Activated CD4-positive, alpha-beta T cell treated with anti-CD3 and anti-CD28 coated beads, Interleukin-2, amount 50 U/mL, for 4 hours (primary cell): ENCODE measurements around the gene SEZ6L2.
A peak's percentile ranks its signal among the peaks of the same experiment; 100 is the strongest.
"Not testable (repeated sequence)": the region's sequence is repeated elsewhere in the genome, so short reads cannot be mapped to it uniquely, and the experiment has no call there.

Source experiments
- DNase-seq, 2 experiments: peaks; one replicate each; pipeline ENCODE4 v3.0.0-alpha.2; 2020

The SEZ6L2 gene

DNA sequence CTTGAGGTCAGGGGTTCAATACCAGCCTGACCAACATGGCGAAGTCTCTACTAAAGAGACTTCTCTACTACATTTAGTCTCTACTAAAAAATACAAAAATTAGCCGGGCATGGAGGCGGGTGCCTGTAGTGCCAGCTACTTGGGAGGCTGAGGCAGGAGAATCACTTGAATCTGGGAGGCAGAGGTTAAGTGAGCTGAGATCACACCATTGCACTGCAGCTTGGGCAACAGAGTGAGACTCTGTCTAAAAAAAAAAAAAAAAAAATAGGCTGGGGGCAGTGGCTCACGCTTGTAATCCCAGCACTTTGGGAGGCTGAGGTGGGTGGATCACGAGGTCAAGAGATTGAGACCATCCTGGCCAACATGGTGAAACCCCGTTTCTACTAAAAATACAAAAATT is 10.5 kb upstream of the SEZ6L2 start:
- DNase-seq = not testable (repeated sequence)

DNA sequence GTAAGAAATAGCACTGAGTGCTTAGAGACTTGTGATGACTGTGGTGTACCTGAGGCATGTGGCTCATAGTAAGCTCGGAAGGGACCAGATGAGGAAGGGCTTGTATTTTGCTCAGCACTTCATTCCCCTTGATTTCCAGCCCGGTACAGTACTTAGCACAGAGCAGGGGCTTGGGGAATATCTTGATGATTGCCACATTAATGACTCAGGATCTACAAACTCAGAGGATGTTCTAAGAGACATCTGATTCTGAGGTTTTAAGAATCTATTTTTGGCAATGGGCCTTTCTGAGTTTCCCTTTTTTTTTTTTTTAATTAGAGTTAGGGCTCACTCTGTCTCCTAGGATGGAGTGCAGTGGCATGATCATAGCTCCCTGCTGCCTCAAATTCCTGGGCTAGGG is 10.0 kb upstream of the SEZ6L2 start:
- DNase-seq = no peak

DNA sequence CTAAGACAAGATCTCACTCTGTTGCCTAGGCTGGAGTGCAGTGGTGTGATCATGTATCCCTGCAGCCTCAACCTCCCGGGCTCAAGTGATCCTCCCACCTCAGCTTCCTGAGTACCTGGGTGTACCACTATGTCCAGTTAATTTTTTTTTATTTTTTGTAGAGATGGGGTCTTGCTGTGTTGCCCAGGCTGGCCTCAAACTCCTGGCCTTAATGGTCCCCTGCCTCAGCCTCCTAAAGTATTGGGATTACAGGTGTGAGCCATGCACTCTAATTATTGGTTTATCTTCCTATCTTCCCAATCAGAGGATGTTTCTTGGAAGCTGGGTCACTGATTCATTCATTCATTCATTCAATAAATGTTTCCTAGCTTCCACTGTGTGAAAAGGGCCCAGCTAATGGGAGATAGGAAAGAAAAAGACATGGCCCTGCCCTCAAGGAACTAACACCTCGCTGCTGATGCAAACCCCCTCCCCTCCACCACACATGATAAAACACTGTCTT is 9.4 kb upstream of the SEZ6L2 start:
- no peak for DNase-seq

DNA sequence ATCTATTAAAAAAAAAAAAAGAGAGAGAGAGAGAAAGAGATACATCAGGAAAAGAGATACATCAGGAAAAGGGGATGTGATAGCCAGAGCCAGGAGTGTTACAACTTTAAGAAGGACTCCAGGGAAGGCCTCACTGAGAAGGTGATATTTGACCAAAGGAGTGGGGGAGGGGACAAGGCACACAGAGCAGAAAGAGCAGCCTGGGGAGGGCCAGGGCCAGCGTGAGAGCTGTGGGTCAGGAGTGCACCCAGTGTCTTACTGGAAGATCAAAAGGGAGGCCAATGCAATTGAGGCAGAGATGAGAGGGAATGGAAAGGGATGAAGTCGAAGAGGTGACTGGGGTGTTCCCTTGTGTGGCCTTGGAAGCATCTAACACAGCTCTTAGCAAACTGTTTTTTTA is 8.6 kb upstream of the SEZ6L2 start:
- DNase-seq = no peak

DNA sequence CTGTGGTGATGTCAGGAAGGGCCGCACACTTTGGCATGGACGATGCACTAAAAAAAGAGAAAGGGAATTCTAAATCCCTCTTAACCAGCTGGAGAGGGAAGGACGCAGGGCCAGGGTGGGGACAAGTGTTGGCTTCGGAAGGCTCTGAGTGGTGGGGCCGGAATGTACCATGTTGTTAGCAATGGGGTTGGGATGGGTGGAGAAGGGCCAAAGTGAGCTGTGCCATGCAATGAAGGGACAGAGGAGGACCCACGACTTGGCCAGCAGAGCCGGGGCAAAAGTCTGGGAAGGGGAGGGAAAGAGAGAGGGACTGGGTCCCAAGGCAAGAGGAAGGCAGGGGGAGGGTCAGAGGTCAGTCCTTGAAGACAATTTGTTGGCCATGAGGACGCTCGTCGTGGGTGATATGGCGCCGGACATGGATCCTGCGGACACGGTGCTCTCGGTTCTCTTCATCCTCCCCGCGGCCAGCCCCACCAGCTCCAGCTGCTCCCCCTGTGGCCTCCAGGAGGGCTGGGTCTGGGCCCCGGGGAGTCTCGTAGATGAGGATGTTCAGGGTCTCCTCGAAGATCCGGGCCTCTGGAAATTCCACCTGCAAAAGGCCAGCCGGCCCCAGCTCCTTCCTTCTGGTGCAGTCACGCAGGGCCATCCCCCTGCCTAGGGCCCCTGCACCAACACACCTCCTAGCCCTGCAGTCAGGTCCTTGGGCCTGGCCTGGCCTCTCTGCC is 7.3 kb upstream of the SEZ6L2 start:
- DNase-seq = no peak

DNA sequence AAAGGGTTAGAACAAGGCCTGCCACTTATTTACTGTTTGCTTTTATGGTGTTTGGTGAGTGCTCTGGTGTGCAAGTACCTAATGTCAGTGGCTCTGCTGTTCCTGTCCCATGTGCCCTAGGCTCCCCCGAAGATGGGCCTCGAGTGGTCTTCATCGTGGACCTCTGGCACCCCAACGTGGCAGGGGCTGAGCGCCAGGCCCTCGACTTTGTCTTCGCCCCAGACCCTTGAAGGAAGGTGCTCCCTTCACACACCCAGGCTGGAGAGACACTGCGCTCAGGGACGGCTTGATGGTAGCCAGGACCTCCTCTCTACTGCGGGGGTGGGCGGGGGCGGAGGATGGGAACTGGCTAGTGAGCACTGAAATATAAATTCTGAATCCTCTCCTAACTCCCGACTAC is 6.3 kb upstream of the SEZ6L2 start:
- no peak for DNase-seq

DNA sequence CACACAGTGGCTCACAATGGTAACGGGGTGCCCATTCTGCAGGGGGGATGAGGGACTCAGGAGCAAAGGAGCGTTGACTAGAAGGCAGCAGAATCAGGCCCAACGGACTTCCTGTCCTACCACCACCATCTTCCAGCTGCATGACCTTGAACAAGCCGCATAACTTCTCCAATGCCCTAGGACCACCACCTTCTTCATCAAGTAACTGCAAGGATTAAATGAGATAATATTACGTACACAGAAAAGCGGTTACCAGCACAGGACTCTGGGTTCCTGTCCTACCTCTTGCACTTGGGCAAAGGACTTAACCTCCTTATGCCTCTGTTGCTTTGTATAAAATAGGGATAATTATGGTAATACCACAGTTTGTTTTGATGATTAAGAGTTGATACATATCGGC is 5.6 kb upstream of the SEZ6L2 start:
- no peak for DNase-seq

DNA sequence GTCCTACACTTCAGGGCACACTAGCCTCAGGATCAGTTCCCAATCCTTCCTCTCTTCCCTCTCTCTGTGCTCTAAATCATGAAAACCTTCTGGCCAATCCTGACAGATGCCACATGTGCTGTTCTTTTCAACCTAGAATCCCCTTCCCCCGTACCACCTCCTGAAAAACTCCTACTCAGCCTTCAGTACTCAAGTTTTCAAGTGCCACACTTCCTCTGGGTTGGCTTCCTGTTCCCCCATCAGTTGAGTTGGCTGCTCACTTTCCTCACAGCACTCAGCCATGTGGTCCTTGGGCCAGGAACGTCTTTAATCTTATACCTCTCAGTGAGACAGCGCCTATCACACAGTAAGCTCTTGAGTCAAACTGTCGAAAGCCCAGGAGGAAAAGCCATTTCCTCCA is 4.2 kb upstream of the SEZ6L2 start:
- DNase-seq = no peak

DNA sequence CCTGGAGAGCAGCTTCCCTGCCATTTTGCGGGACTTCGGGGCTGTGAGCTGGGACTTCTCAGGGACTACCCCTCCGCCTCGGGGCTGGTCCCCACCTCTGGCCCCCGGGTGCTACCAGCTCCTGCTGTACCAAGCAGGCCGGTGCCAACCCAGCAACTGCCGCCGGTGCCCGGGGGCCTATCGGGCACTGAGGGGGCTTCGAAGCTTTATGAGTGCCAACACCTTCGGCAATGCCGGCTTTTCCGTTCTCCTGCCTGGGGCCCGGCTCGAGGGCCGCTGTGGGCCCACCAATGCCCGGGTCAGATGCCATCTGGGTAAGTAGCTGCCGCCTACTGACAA is 2.2 kb upstream of the SEZ6L2 start:
- DNase-seq = no peak

DNA sequence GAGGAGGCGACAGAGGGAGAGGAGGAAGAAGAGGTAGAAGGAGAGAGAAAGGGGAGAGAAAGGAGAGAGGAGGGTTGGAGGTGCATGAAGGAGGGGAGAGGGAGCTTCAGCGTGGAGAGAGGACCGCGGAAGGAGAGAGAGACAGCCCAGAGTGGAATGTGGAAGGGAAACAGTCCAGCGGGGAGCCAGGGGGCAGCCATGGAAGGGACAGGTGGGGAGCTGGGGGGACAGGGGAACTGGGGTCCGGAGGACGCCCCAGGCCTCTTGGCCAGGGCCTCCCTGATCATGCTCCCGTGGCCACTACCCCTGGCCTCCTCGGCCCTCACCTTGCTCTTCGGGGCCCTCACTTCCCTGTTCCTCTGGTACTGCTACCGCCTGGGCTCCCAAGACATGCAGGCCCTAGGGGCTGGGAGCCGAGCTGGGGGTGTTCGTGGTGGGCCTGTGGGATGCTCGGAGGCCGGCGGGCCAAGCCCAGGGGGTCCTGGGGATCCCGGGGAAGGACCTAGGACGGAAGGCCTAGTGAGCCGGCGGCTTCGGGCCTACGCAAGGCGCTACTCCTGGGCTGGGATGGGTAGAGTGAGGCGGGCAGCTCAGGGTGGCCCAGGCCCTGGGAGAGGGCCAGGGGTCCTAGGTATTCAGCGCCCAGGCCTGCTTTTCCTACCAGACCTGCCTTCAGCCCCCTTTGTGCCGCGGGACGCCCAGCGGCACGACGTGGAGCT is 1.7 kb upstream of the SEZ6L2 start:
- DNase-seq = no peak

DNA sequence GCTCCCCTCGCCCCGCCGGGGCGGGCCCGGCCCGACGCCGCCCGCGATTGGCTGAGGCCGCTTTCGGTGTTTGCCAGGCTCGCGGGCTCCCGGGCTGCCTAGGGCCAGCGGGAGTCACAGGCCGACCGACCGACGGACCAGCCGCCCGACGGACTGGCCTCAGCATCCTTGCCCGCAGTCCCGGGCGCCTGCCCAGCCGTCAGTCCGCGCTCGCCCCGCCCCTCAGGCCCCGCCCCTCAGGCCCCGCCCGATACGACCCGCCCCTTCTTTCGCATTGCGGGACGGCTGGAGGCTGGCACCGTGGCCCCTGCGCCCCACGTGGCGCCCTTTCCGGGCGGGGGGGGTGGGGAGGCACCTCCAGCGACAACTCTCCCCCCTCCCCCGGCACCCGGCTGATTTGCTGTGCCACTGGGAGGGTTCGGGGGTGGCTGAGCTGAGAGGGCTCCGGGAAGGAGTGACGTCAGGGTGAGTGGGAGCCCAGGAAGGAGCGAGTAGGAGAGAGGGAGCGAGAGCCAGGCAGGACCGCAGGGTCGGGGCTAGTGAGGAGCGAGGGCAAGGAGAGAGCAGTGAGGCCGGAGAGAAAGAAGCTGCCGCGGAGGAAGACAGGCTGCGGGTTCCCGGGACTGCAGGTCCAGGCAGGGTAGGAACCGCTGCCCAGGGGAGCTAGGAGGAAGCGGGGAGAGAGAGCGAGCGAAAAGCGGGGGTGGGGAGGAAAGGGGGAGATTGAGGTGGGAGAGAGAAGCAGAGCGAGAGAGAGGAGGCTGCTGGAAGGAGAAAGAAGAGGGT is 945 bp upstream of the SEZ6L2 start, which contains the start of gene ASPHD1:
Gene ASPHD1, plus strand, starts transcription at position 387 of the 786 bp plus-strand sequence. CDS start 484 bp downstream, outside the sequence.
- peak; percentile 53 to 66 for DNase-seq

DNA sequence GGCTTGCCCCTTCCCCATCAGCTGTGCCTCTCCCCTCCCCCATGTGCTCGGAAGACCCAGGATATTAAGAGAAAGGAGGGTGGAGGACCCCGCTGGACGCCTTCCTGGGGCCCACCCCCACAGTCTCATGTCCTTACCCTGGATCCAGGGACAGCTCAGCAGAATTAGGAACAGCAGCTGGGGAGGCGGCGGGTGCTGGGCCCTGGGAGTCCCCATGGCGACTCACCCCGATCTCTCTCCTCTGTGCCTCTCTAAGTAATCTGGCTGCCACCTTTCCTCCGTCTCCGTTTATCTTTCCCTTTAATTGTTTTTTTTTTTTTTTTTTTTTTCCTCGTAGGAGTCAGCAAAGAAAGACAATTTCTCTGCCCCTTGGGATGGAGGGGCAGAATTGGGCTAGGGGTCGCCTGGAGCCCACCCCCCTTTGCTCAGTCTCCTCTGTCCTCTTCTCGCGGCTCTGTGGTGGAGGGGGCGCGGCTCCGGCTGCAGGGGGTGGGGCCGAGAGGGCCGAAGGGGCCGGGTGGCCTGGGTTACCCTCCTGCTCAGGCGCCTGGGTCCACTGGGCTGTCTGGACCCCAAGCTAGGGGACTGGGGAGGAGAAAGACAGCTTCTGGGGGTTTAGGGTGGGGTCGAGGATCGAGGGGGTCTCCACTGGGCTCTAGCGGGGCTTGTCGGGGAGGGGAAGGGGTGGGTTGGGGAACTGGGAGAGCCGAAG is 390 bp downstream of the SEZ6L2 start:
- DNase-seq = no peak

DNA sequence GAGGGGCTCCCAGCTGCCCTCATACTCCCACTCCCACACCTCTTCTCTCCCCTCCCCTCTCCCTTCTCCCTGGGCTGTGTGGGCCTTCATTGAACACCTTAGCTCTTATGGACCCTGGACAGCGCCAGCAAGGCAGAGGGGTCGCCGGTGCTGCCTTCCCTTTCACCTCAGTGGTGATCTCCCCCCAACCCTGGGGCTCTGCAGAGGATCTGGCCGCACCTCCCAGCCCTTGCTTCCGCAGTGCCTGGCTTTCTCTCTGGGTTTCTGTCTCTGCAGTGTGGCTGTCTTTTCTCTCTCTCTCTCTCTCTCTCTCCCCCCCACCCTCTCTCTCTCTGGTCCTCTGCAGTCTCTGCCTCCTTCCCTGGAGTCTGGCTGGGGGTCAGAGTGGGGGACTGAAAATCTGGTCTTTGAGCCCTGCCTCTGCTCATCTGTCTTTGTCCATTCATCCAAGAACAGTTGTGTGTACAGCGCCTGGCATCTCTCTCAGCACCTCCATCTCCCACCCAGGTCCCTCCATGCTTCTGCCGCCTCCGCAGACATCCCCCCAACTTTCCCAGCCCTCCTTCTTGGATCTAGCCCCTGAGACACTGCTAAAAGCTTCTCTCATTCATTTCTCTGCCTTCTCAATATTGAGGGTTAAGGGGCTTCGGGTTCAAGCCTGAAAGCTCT is 1.1 kb downstream of the SEZ6L2 start:
- DNase-seq = no peak

DNA sequence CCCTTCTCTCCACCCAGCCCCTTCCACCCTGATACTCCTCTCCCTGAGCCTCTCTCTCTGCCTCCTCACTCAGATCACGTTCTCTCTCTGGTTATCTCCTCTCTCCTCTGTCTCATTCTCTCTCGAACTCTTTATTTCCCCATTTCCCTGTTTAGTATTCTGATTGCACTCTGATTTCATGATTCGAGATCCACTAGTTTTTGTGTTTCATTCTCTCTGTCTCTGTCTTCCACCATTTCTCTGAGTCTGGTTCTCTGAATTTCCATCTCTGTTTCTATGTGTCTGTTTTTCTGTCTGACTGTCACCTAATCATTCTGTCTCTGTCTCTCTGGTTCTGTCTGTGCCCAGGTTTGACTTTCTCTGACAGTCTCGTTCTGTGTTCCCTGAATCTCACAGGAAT is 2.0 kb downstream of the SEZ6L2 start:
- DNase-seq = no peak

DNA sequence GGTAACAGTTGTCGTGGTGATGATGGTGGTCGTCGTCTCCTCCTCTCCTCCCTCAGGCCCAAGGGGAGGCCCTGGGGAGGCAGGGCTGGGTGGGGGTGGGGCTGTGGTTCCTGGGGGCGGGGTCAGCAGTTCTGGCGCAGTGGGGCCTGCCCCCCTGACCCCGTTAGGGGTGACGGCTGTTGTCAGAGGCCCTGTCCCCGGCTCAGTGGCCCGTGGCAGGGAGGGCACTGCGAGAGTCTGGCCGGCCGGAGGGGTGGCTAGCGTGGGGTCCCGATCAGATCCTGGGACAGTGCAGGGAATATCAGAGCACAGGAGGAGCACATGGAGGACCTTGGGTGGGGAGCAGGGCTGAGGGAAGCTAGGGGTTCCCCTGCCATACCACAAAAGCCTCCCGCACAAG is 2.5 kb downstream of the SEZ6L2 start:
- no peak for DNase-seq

DNA sequence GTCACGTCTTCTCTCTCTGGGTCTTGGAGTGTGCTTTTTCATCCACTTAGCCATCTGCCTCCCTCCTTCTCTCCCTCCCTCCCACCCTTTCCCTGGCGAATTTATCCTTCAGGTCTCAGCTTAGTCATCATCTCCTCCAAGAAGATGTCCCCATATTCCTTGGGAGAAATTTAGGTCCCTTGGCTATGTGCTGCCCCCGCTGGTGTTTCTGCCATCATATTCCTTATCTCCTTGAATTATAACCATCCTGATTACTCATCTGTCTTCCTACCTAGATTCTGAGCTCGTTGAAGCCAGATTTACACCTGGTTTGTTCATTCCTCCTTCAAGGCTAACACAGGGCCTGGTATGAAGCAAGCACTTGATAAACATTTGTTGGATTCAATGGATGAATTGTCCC is 5.0 kb downstream of the SEZ6L2 start:
- no peak for DNase-seq

DNA sequence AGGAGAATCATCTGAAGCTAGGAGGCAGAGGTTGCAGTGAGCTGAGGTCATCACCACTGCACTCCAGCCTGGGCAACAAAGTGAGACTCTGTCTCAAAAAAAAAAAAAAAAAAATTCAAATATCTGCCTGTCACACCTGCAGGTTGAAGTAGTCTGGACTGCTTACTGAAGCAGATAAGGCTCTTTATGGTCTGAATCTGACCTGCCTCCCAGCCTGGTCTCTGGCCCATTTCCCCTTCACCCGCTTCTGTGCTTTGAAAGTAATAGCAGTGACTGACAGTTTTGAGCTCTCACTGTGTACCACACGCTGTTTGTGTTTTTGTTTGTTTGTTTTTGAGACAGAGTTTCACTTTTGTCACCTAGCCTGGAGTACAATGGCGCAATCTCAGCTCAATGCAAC is 5.8 kb downstream of the SEZ6L2 start:
- no peak for DNase-seq

DNA sequence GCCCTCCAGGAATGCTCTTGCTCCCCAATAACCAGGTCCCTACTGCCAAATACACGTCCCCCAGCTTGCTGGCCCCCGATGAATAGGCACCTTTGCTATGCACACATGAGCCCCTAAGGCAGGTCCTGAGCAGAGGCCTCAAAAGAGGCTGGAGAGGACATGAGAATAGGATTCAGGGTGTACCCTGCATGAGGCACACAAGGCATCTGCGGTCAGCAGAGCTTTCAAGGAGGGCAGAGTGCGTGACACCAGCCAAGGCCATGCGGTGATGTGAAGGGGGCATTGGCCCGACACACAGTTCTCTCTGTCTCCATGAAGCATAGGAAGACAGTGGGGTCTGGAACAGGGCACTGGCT is 6.9 kb downstream of the SEZ6L2 start:
- no peak for DNase-seq

DNA sequence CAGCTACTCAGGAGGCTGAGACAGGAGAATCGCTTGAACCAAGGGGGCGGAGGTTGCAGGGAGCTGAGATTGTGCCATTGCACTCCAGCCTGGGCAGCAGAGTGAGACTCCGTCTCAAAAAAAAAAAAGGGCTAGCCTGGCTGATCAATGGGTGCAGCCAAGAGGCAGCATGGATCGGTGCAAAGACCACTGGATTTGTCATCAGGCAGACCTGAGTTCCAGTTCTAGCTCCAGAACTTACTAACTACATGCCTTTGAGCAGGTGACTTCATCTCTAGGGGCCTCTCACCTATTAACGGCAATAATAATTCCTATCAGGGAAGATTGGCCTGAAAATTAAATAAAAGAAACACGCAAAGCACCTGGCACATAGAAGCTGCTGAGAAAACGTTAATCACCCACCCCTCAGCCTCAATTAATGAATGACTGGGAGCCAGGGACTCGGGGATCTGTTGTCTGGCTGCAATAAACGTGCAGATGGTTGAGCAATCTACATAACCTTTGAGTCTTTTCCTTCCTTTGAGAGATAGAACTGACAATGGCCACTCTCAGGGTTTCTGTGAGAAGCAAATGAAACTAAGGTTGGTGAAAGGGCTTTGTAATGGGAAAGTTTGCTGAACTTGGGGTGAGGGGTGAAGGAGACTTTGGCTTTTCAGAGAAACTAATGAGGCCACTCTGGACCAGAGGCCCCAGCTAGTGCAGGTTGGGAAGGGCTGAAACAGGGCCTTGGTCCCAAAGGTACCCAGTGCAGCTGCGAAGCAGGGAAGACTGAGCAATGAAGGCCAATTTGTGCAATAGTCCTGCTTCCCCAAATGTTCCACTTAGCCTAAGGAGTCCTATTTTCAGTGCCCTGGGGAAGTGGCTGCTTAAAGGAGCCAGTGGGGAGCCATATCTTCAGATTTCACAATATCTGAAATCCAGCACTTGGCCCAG is 7.6 kb downstream of the SEZ6L2 start:
- no peak for DNase-seq

DNA sequence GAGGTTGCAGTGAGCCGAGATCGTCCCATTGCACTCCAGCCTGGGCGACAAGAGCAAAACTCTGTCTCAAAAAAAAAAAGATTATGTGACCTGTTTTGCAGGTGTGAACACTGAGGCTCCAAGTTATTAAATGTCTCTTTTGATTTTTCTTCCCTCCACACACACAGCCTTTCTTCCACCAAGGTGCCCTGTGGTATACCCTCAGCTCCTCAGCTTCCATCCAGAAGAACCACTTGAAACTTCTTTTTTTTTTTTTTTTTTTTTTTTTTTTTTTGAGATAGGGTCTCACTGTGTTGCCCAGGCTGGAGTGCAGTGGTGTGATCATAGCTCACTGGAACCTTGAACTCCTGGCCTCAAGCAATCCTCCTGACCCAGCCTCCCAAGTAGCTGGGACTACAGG is 10.0 kb downstream of the SEZ6L2 start:
- not testable (repeated sequence) for DNase-seq

DNA sequence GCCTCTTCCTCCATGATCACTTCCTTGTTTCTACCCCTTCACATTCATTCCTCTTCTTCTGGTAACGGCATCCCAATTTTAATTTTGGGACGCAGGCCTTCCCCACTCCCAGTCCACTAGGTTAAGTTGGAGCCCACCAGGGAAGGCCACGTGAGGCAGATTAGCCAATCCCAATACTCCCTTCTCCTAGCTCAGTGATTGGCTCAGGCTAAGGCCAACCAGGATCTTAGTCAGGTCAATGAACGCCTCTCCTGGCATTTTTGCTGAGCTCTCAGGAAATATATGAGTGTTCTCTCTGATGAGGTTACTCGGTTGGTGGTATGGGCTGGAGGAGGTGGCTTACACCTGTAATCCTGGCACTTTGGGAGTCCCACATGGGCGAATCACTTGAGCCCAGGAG is 15.4 kb downstream of the SEZ6L2 start:
- DNase-seq = no peak
